HG02852 (cell line): ENCODE measurements around the gene TRIOBP.

Experiments used
- ATAC-seq: cut with Tn5 transposase; IDR thresholded peaks from one replicate; pipeline ENCODE4 v1.9.1; 2021; ENCODE audit warnings: mild to moderate bottlenecking, moderate library complexity; ENCODE audit not compliant: unreplicated experiment

The TRIOBP gene

GRCh38 chr22:37804352-37804880 is 107.6 kb downstream of the TRIOBP start:
- ATAC-seq, result no peak

- ATAC-seq, result no peak
Observed at GRCh38 chr22:37804881-37805809, 108.3 kb downstream of the TRIOBP start.

GRCh38 chr22:37805810-37806277 is 109.0 kb downstream of the TRIOBP start:
- ATAC-seq, result no peak

GRCh38 chr22:37806409-37807333 is 109.8 kb downstream of the TRIOBP start:
- no peak for ATAC-seq

- ATAC-seq, result peak; percentile 86
Observed at GRCh38 chr22:37807410-37808293, 110.8 kb downstream of the TRIOBP start, which contains the start of gene GCAT. Gene GCAT, plus strand, starts transcription at chr22:37807934. Its CDS starts 34 bp downstream, at chr22:37807968.

- no peak for ATAC-seq
Observed at GRCh38 chr22:37808294-37808657, 111.4 kb downstream of the TRIOBP start.

GRCh38 chr22:37809672-37810333 is 113.0 kb downstream of the TRIOBP start:
- no peak for ATAC-seq

- no peak for ATAC-seq
Observed at GRCh38 chr22:37811867-37812266, 115.0 kb downstream of the TRIOBP start.

- ATAC-seq, result no peak
Observed at GRCh38 chr22:37812869-37813678, 116.2 kb downstream of the TRIOBP start.

GRCh38 chr22:37815593-37815992 is 118.7 kb downstream of the TRIOBP start:
- no peak for ATAC-seq

- ATAC-seq, result no peak
Observed at GRCh38 chr22:37816543-37817180, 119.8 kb downstream of the TRIOBP start.

- ATAC-seq, result no peak
Observed at GRCh38 chr22:37817705-37818408, 121.0 kb downstream of the TRIOBP start.

GRCh38 chr22:37818409-37819104 is 121.7 kb downstream of the TRIOBP start:
- ATAC-seq, result no peak

- ATAC-seq, result no peak
Observed at GRCh38 chr22:37819105-37819433, 122.2 kb downstream of the TRIOBP start.

- ATAC-seq, result no peak
Observed at GRCh38 chr22:37820350-37820749, 123.5 kb downstream of the TRIOBP start.

GRCh38 chr22:37822079-37822833 is 125.4 kb downstream of the TRIOBP start:
- ATAC-seq, result no peak
